HG02763 (cell line): ENCODE results near the gene CGREF1.
A peak's percentile ranks its signal among the peaks of the same experiment; 100 is the strongest.

Source experiments
- ATAC-seq: cut with Tn5 transposase; IDR thresholded peaks from one replicate; pipeline ENCODE4 v1.9.1; 2021; ENCODE audit warnings: mild to moderate bottlenecking, moderate library complexity; ENCODE audit not compliant: unreplicated experiment

Gene CGREF1

DNA sequence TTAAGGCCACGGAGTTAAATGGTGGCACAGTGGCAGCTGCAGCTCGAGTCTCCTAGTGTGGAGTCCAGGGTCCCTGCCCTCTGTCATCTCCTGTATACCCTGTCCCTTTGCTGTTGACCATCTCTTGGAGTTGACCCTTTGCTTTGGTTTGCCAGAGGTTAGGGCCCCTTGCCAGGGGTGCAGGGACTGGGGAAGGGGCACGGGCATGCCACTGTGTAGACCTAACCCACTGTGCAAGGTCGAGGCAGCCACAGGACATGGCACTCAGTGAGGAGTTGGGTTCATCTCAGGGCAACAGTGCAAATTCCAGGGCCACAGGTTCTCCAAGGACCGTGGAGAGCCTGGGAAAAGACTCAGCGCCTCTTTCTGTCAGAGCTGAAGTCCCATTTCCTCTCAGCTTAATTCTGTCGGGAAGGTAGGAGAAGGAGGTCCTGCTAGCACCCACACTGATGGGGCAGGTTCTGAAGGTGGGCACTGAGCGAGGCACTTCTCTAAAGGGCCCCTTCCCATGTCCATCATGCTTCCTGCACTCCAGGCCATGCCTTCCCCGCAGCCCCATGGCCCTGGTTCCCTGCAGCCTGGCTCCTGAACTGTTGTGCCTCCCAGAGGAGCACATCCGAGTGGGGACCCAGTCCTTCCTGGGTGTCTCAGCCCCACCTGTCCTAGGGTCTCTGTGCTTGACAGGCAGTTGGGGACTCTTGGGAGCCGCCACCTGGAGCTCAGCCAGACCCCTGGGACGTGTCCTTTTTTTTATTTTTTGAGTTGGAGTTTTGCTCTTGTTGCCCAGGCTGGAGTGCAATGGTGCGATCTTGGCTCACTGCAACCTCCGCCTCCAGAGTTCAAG, 29.6 kb downstream of the CGREF1 start:
- no peak for ATAC-seq

- no peak for ATAC-seq
Measured at GRCh38 chr2:27088634-27089033, 30.3 kb downstream of the CGREF1 start.

GRCh38 chr2:27087823-27088410, 31.0 kb downstream of the CGREF1 start:
- ATAC-seq, result no peak

GRCh38 chr2:27086724-27087593, 32.0 kb downstream of the CGREF1 start, which contains the start of gene KHK:
Gene KHK, plus strand, starts transcription at chr2:27086772. Its CDS starts 488 bp downstream, at chr2:27087260.
- ATAC-seq, result peak; percentile 8

DNA sequence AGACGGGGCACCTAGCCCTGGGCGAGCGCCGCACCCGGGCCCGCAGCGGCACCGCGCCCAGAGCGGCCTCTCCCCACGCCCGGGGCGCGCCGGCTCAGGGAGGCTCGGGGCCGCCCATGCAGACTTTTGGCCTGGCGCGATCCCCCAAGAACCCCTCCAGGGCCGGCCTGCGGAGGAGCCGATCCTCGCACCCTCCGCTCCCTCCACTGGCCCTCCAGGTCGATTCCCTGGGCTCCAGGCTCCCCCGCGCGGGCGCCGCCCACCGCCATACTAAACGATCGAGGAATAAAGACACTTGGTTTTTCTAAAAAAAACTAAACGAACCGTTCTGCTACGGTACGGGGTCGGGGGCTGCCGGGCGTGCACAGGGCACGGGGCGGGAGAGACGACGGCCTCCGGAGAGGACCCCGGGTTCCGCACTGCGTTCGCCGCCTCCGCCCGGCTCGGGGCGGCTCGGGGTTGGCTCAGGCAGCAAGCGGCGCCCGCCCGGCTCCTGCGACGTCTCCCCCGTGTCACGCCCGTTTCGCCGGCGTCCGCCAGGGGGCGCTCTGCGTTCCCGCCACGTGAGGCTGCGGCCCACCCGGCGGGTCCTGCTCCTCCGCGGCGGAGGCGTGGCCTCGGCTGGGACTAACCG, 32.7 kb downstream of the CGREF1 start:
- ATAC-seq, result peak; percentile 73

DNA sequence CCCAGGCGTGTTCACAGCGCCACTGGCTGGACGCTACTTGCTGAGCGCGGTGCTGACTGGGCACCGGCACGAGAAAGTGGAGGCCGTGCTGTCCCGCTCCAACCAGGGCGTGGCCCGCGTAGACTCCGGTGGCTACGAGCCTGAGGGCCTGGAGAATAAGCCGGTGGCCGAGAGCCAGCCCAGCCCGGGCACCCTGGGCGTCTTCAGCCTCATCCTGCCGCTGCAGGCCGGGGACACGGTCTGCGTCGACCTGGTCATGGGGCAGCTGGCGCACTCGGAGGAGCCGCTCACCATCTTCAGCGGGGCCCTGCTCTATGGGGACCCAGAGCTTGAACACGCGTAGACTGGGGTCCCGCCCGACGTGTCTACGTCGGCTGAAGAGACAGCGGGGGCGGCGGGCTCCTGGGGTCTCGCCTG, 33.2 kb downstream of the CGREF1 start:
- peak; percentile 6 for ATAC-seq

- no peak for ATAC-seq
Measured at GRCh38 chr2:27085062-27085672, 33.8 kb downstream of the CGREF1 start.

GRCh38 chr2:27084297-27085061, 34.4 kb downstream of the CGREF1 start:
- no peak for ATAC-seq

DNA sequence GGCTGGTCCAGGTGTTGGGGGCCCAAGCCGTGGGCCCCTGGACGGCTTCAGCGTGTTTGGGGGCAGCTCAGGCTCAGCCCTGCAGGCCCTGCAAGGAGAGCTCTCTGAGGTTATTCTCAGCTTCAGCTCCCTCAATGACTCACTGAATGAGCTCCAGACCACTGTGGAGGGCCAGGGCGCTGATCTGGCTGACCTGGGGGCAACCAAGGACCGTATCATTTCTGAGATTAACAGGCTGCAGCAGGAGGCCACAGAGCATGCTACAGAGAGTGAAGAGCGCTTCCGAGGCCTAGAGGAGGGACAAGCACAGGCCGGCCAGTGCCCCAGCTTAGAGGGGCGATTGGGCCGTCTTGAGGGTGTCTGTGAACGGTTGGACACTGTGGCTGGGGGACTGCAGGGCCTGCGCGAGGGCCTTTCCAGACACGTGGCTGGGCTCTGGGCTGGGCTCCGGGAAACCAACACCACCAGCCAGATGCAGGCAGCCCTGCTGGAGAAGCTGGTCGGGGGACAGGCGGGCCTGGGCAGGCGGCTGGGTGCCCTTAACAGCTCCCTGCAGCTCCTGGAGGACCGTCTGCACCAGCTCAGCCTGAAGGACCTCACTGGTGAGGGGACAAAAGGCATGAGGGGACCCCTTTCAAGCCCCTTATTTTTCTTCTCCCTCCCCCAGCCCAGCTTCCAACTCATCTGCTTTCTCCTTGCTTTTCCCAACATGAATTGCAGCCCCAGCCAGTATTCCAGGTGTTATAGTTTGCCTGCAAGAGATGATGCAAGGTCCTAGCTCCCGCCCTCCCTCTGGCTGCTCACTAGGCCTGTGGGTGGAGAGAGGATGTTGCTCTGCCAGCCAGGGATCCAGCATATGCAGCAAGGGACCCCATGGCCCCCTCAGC, 35.3 kb downstream of the CGREF1 start:
- no peak for ATAC-seq

GRCh38 chr2:27082773-27083409, 36.0 kb downstream of the CGREF1 start:
- ATAC-seq, result no peak

DNA sequence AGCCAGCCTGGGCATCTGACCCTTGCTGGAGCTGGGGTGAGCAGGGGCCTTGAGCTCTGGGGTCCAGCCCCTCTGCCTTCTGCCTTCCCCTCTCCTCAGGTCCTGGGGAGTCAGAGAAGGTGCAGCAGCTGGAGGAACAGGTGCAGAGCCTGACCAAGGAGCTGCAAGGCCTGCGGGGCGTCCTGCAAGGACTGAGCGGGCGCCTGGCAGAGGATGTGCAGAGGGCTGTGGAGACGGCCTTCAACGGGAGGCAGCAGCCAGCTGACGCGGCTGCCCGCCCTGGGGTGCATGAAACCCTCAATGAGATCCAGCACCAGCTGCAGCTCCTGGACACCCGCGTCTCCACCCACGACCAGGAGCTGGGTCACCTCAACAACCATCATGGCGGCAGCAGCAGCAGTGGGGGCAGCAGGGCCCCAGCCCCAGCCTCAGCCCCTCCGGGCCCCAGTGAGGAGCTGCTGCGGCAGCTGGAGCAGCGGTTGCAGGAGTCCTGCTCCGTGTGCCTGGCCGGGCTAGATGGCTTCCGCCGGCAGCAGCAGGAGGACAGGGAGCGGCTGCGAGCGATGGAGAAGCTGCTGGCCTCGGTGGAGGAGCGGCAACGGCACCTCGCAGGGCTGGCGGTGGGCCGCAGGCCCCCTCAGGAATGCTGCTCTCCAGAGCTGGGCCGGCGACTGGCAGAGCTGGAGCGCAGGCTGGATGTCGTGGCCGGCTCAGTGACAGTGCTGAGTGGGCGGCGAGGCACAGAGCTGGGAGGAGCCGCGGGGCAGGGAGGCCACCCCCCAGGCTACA, 36.8 kb downstream of the CGREF1 start:
- no peak for ATAC-seq

DNA sequence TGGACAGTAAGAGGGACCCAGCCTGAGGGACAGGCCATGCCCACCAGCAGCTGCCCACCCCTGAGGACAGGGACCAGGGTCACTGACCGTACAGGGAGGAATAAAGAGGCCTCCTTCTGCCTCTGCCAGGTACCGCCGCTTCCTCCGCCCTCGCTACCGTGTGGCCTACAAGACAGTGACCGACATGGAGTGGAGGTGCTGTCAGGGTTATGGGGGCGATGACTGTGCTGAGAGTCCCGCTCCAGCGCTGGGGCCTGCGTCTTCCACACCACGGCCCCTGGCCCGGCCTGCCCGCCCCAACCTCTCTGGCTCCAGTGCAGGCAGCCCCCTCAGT, 38.4 kb downstream of the CGREF1 start:
- no peak for ATAC-seq

DNA sequence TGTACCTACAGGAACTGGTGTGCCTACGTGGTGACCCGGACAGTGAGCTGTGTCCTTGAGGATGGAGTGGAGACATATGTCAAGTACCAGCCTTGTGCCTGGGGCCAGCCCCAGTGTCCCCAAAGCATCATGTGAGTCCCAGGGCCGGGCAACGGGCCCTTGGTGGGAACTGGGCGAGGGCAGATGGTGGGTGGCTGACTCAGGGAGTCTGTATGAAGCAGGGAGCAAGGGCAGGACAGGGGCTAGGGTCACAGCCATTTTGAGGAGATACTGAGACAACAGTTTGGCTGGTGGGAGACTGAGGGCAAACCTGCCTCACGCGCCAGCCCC, 38.8 kb downstream of the CGREF1 start:
- ATAC-seq, result no peak

DNA sequence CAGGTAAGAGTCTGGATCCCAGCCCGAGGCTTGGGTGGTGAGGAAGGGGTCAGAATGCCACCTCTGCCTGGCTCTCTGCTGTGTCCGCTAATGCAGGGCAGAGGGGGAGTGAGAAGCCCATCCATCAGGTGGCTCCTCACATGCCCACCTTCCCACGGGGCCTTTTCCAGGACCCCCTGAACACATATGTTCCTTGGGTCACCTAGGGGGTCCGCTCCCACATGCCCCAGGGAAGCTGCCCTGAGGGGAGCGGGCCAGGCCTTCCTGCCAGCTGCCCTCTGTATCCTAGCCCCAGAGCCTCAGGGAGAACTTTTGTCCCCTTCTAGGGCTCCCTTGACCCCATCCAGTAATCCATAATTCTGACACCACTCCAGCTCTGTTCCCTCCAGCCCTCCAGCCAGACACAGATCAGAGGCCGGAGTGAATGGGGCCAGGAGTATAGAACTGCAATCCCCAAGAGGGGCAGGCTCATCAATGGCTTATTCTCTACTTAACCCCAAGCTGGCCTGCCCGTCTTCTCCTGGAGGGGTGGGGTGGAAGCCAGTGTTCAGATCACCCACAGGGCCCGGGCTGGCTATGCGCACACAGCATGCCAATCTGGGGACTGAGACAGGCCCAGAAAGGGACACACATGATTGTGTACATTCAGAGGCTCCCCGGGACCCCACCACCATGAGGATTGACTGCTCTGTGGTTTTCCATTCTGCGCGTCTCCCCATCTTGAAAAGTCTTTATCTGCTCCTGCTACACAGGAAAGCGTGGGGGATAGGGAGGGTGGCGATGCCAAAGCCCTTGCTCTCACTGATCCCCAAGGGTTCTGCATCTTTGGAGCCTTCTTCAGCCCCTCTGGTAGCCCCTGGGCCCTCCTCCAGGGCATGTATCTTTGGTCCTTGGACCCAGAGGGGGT, 39.4 kb downstream of the CGREF1 start:
- ATAC-seq, result no peak

DNA sequence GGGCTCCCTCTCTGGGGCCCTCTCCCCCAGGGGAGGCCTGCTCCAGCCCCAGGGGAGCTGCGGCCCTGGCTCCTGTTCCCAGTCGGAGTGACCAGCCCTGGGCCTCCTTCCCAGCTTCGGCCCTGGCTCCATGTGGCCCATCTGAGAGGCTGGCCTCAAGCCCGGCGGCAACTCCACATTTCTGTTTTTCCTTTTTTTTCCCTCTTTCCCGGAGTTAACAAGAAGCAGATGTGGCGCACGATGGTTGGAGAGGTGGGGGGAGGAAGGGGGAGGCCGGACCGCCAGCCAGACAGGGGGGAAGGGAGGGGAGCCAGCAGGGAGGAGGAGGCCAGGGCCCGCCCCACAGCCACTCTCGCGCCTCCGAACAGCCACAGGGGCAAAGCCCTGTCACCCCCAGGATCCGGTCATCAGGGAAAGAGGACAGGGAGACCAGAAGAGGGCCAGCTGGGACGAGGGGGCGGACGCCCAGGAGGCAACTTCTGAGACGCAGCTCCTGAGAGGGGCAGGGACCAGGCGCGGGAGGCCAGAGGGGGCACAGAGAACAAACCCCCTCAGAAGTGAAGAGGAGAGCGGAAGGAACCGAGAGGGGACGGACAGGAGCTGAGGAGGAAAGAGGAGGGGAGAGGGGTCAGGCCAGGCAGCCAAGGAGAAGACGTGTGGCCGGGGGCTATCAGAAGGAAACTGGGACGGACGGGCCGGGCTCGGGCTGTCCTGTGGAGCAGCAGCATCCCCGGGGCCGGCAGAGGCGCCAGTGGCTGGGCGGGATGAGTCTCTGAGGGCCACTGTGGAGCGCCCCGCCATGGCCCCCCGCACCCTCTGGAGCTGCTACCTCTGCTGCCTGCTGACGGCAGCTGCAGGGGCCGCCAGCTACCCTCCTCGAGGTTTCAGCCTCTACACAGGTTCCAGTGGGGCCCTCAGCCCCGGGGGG, 40.4 kb downstream of the CGREF1 start, which contains the start of gene EMILIN1:
Gene EMILIN1, plus strand, starts transcription at position 349 of the 928 bp plus-strand sequence. Its CDS starts 451 bp downstream, at position 800.
- ATAC-seq, result no peak

DNA sequence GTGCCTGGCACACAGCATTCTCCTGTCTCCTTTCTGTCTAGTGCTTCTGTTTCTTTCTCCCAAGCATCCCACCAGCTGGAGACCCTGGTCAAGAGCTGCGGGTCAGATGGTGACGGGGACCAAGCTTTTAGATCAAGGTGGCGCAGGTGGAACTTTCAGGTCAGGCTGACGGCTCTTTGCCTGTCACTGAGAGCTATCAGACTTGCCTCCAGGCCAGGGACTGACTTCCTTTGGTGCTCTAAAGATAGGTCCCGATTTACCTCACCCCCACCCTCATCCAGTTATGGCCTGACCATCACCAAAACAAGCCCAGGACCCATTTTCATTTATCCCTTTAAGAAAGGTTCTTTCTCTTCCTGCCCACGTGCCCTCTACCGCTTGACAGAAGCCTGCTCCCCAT, 41.7 kb downstream of the CGREF1 start:
- ATAC-seq, result no peak
